ENCODE data around the gene HPSE. TPM values are rescaled to one million over a fixed set of nuclear protein-coding genes. Genes with fewer than 3 reads are reported as not detected.

The HPSE gene
- total RNA-seq, 1 experiment from 2014 or later, result 12.6 TPM

DNA sequence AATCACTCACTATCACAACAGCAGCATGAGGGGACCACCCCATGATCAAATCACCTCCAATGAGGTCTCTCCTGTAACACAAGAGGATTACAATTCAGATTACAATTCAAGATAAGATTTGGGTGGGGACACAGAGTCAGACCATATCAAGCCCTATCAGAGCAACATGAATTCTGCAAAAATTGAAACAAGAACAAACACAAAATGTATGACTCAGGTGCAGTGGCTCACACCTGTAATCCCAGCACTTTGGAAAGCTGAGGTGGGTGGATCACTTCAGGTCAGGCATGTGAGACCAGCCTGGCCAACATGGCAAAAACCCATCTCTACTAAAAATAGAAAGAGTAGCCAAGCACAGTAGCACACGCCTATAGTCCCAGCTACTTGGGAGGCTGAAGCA lies 13.4 kb upstream of the HPSE start:
- Histone ChIP-seq H3K4me1 (ENCODE audit: control insufficient read depth in 1 of 2, insufficient read depth in 2 of 2, low read length in 2 of 2) (no peaks in the 10 kb centered on the region), H2AFZ (ENCODE audit: low read depth, low read length, poor library complexity, severe bottlenecking) (no peak overlapping the region), H3K36me3 (ENCODE audit: control insufficient read depth in 1 of 2, insufficient read depth in 2 of 2, low read length in 2 of 2) (no peaks in the 10 kb centered on the region), H3K4me3 (replicated peaks in 1 of 2; ENCODE audit: low read depth in 1 of 2, low read length in 2 of 2) (no peak overlapping the region), H3K79me2 (ENCODE audit: insufficient read depth, low read length) (no peaks in the 10 kb centered on the region), H4K20me1 (ENCODE audit: insufficient read depth) (no peaks in the 10 kb centered on the region), H3K27ac (ENCODE audit: low read depth, low read length) (no peak overlapping the region), H3K9me3 (ENCODE audit: control insufficient read depth in 1 of 2, insufficient read depth in 1 of 2, low read depth in 1 of 2, low read length in 2 of 2) (no peaks in the 10 kb centered on the region), H3K9me2 (ENCODE audit: insufficient read depth) (no peaks in the 10 kb centered on the region), H3K9ac (ENCODE audit: low read length) (no peak overlapping the region), H3K27me3 (ENCODE audit: insufficient read depth, low read length) (no peaks in the 10 kb centered on the region), H3K4me2 (ENCODE audit: low read length) (no peak overlapping the region)
- no TSS peak for BruUV-seq (replicated peaks)
- DNase-seq (ENCODE audit: low read depth, low spot score) (no peak), ATAC-seq (no peak)
- POLR2A ChIA-PET, result no interaction called here
- TF ChIP-seq CBX3 (IDR thresholded peaks at IDR 0.05; ENCODE audit: low read depth) (no peak), JUND (IDR thresholded peaks at IDR 0.05) (no peak), ZNF274 (IDR thresholded peaks at IDR 0.05; ENCODE audit: low read depth, low read length) (no peak), POLR2A (IDR thresholded peaks at IDR 0.05; ENCODE audit: borderline replicate concordance, extremely low read depth, insufficient read depth, insufficient read length) (no peak), SIN3A (IDR thresholded peaks at IDR 0.05; ENCODE audit: low read depth) (no peak), YY1 (IDR thresholded peaks at IDR 0.05; ENCODE audit: extremely low read depth, insufficient replicate concordance, low read depth, low read length) (no peak), CEBPB (IDR thresholded peaks at IDR 0.05; ENCODE audit: low read depth) (no peak), RAD21 (IDR thresholded peaks at IDR 0.05; ENCODE audit: low read depth) (no peak), SP1 (IDR thresholded peaks at IDR 0.05; ENCODE audit: low read depth) (no peak), EZH2phosphoT487 (IDR thresholded peaks at IDR 0.05; ENCODE audit: borderline replicate concordance) (no peak), ELF1 (IDR thresholded peaks at IDR 0.05; ENCODE audit: borderline replicate concordance, low read depth) (no peak), FOSL1 (IDR thresholded peaks at IDR 0.05; ENCODE audit: low read depth) (no peak), EZH2 (IDR thresholded peaks at IDR 0.05) (no peak), EGR1 (IDR thresholded peaks at IDR 0.05; ENCODE audit: low read depth) (no peak), SRF (IDR thresholded peaks at IDR 0.05; ENCODE audit: low read depth) (no peak)
- TF ChIP-seq, protein P1, sequence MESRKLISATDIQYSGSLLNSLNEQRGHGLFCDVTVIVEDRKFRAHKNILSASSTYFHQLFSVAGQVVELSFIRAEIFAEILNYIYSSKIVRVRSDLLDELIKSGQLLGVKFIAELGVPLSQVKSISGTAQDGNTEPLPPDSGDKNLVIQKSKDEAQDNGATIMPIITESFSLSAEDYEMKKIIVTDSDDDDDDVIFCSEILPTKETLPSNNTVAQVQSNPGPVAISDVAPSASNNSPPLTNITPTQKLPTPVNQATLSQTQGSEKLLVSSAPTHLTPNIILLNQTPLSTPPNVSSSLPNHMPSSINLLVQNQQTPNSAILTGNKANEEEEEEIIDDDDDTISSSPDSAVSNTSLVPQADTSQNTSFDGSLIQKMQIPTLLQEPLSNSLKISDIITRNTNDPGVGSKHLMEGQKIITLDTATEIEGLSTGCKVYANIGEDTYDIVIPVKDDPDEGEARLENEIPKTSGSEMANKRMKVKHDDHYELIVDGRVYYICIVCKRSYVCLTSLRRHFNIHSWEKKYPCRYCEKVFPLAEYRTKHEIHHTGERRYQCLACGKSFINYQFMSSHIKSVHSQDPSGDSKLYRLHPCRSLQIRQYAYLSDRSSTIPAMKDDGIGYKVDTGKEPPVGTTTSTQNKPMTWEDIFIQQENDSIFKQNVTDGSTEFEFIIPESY (IDR thresholded peaks at IDR 0.05; ENCODE audit: extremely low read depth, insufficient replicate concordance, low read length), result no peak
- TF ChIP-seq, protein P2, sequence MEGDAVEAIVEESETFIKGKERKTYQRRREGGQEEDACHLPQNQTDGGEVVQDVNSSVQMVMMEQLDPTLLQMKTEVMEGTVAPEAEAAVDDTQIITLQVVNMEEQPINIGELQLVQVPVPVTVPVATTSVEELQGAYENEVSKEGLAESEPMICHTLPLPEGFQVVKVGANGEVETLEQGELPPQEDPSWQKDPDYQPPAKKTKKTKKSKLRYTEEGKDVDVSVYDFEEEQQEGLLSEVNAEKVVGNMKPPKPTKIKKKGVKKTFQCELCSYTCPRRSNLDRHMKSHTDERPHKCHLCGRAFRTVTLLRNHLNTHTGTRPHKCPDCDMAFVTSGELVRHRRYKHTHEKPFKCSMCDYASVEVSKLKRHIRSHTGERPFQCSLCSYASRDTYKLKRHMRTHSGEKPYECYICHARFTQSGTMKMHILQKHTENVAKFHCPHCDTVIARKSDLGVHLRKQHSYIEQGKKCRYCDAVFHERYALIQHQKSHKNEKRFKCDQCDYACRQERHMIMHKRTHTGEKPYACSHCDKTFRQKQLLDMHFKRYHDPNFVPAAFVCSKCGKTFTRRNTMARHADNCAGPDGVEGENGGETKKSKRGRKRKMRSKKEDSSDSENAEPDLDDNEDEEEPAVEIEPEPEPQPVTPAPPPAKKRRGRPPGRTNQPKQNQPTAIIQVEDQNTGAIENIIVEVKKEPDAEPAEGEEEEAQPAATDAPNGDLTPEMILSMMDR (IDR thresholded peaks at IDR 0.05 in 2 of 3, conservative IDR thresholded peaks at IDR 0.05 in 1 of 3; ENCODE audit: borderline replicate concordance in 1 of 3, insufficient read depth in 1 of 3, low read depth in 2 of 3, low read length in 2 of 3), result no peak
- TF ChIP-seq, protein P3, sequence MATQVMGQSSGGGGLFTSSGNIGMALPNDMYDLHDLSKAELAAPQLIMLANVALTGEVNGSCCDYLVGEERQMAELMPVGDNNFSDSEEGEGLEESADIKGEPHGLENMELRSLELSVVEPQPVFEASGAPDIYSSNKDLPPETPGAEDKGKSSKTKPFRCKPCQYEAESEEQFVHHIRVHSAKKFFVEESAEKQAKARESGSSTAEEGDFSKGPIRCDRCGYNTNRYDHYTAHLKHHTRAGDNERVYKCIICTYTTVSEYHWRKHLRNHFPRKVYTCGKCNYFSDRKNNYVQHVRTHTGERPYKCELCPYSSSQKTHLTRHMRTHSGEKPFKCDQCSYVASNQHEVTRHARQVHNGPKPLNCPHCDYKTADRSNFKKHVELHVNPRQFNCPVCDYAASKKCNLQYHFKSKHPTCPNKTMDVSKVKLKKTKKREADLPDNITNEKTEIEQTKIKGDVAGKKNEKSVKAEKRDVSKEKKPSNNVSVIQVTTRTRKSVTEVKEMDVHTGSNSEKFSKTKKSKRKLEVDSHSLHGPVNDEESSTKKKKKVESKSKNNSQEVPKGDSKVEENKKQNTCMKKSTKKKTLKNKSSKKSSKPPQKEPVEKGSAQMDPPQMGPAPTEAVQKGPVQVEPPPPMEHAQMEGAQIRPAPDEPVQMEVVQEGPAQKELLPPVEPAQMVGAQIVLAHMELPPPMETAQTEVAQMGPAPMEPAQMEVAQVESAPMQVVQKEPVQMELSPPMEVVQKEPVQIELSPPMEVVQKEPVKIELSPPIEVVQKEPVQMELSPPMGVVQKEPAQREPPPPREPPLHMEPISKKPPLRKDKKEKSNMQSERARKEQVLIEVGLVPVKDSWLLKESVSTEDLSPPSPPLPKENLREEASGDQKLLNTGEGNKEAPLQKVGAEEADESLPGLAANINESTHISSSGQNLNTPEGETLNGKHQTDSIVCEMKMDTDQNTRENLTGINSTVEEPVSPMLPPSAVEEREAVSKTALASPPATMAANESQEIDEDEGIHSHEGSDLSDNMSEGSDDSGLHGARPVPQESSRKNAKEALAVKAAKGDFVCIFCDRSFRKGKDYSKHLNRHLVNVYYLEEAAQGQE (IDR thresholded peaks at IDR 0.05; ENCODE audit: low read depth), result no peak
- TF ChIP-seq, protein P4, sequence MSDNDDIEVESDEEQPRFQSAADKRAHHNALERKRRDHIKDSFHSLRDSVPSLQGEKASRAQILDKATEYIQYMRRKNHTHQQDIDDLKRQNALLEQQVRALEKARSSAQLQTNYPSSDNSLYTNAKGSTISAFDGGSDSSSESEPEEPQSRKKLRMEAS (IDR thresholded peaks at IDR 0.05), result no peak
- TF ChIP-seq, protein P5, sequence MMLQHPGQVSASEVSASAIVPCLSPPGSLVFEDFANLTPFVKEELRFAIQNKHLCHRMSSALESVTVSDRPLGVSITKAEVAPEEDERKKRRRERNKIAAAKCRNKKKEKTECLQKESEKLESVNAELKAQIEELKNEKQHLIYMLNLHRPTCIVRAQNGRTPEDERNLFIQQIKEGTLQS (IDR thresholded peaks at IDR 0.05), result no peak
- RAD21 ChIA-PET (ENCODE audit: low non-redundant PET in 1 of 2, low total read pairs in 2 of 2, uncharacterized antibody in 2 of 2, unreplicated experiment in 2 of 2), result no interaction called here
- CTCF ChIA-PET, result no interaction called here
- intact Hi-C loops (cut with micrococcal nuclease), result no loop called here
